Left ventricle myocardium superior (tissue), 1 donor: ENCODE measurements around the gene DUSP12. TPM values are rescaled to one million over a fixed set of nuclear protein-coding genes. Genes with fewer than 3 reads are reported as not detected.

Experiments used
- ATAC-seq: fragments of 200-7000 bp; cut with Tn5 transposase; one replicate; pipeline ENCODE4 v1.9.1; 2020; ENCODE audit warnings: mild to moderate bottlenecking, moderate library complexity
- DNase-seq: peaks from one replicate; pipeline ENCODE4 v3.0.0-alpha.2; 2020
- intact Hi-C: fragments of 100-400 bp; cut with micrococcal nuclease; formaldehyde crosslinking; loops from one replicate; pipeline ENCODE4 v1.11.0; 2022
- total RNA-seq: library from RNA; stranded (reverse); fragmentation: NEBNext Ultra II Directional; extraction: Animal tissue kit (Norgen Biotek cat#: 25700); gene quantifications from one replicate; pipeline ENCODE4 v1.2.1, GENCODE V29; 2021
- donor health status: DM: no; HTN: yes; CAD: no; lungs with severe emphysema.

DUSP12 gene
- total RNA-seq, 1 donor from 2014 or later: 8.3 TPM

GRCh38 chr1:161725908-161726472, 23.6 kb upstream of the DUSP12 start:
- ATAC-seq (peak; percentile 51), DNase-seq (peak; percentile 64)
- intact Hi-C loops: no loop called here

GRCh38 chr1:161726473-161727255, 22.9 kb upstream of the DUSP12 start:
- DNase-seq: peak; percentile 89
- intact Hi-C loops: no loop called here
- peak; percentile 95 for ATAC-seq

GRCh38 chr1:161727256-161727924, 22.2 kb upstream of the DUSP12 start:
- ATAC-seq: no peak

GRCh38 chr1:161728376-161729226, 21.0 kb upstream of the DUSP12 start:
- ATAC-seq (no peak), DNase-seq (no peak)
- intact Hi-C loops: no loop called here

More at GRCh38 chr1:161727256-161727924, 22.2 kb upstream of the DUSP12 start:
- no peak for DNase-seq
- intact Hi-C loops: no loop called here

- intact Hi-C loops: no loop called here
- DNase-seq: no peak
- ATAC-seq: no peak
Measured at GRCh38 chr1:161730050-161730564, 19.5 kb upstream of the DUSP12 start.

- no peak for DNase-seq
- ATAC-seq: no peak
- intact Hi-C loops: no loop called here
Measured at GRCh38 chr1:161731241-161731640, 18.3 kb upstream of the DUSP12 start.

- intact Hi-C loops: no loop called here
- DNase-seq: no peak
- no peak for ATAC-seq
Measured at GRCh38 chr1:161731981-161732718, 17.4 kb upstream of the DUSP12 start.

- no peak for ATAC-seq
- intact Hi-C loops: no loop called here
- DNase-seq: no peak
Measured at GRCh38 chr1:161733526-161733925, 16.1 kb upstream of the DUSP12 start.

GRCh38 chr1:161735837-161736236, 13.7 kb upstream of the DUSP12 start:
- intact Hi-C loops: loop anchor here (5.0 kb wide), 1 partner anchor 89 kb away; no protein-coding TSS in a partner anchor
- DNase-seq (no peak), ATAC-seq (no peak)

- intact Hi-C loops: loop anchor here (5.0 kb wide), 1 partner anchor 89 kb away; no protein-coding TSS in a partner anchor
- ATAC-seq: no peak
- no peak for DNase-seq
Measured at GRCh38 chr1:161736335-161736969, 13.1 kb upstream of the DUSP12 start.

- DNase-seq: no peak
- intact Hi-C loops: loop anchor here (5.0 kb wide), 1 partner anchor 90 kb away; no protein-coding TSS in a partner anchor
Measured at GRCh38 chr1:161737625-161738024, 12.0 kb upstream of the DUSP12 start.

GRCh38 chr1:161738627-161739287, 10.8 kb upstream of the DUSP12 start:
- intact Hi-C loops: loop anchor here (5.0 kb wide), 1 partner anchor 91 kb away; no protein-coding TSS in a partner anchor
- peak; percentile 73 for ATAC-seq
- peak; percentile 49 for DNase-seq

More at GRCh38 chr1:161737625-161738024, 12.0 kb upstream of the DUSP12 start:
- ATAC-seq: no peak

- intact Hi-C loops: loop anchor here (5.0 to 10.0 kb wide), 2 partner anchors 93 to 255 kb away; no protein-coding TSS in a partner anchor
- DNase-seq (no peak), ATAC-seq (peak; percentile 66)
Measured at GRCh38 chr1:161739865-161740566, 9.6 kb upstream of the DUSP12 start.

GRCh38 chr1:161740921-161741320, 8.7 kb upstream of the DUSP12 start:
- intact Hi-C loops: loop anchor here (10.0 kb wide), 1 partner anchor 256 kb away; no protein-coding TSS in a partner anchor
- DNase-seq (no peak), ATAC-seq (no peak)

- no peak for ATAC-seq
- intact Hi-C loops: loop anchor here (10.0 kb wide), 1 partner anchor 258 kb away; no protein-coding TSS in a partner anchor
Measured at GRCh38 chr1:161743231-161743630, 6.4 kb upstream of the DUSP12 start.

GRCh38 chr1:161747801-161748200, 1.8 kb upstream of the DUSP12 start:
- DNase-seq (no peak), ATAC-seq (no peak)
- intact Hi-C loops: loop anchor here (10.0 kb wide), 1 partner anchor 263 kb away; no protein-coding TSS in a partner anchor

More at GRCh38 chr1:161743231-161743630, 6.4 kb upstream of the DUSP12 start:
- DNase-seq: no peak
